Thyroid gland (tissue), 4 donors: ENCODE measurements around the gene MRPL21. TPM values are rescaled to one million over a fixed set of nuclear protein-coding genes. Genes with fewer than 3 reads are reported as not detected.
"Not testable (repeated sequence)": the region's sequence is repeated elsewhere in the genome, so short reads cannot be mapped to it uniquely, and the experiment has no call there.

Source experiments
- DNase-seq, 2 donors: peaks; one replicate each; pipeline ENCODE4 v3.0.0-alpha.2; 2019
- H3K27ac ChIP-seq, 3 donors: fragments of 200-600 bp; sonication (generic); 1 replicate in 2 of 3; 2 replicates in 1 of 3; pipeline ENCODE4 v1.5.1; 2016 to 2019; ENCODE audit warnings: mild to moderate bottlenecking in 1 of 3, moderate library complexity in 1 of 3
- H3K27me3 ChIP-seq: fragments of 200-600 bp; sonication (generic); one replicate; pipeline ENCODE4 v1.5.1; 2019
- H3K36me3 ChIP-seq, 2 donors: fragments of 200-600 bp; sonication (generic); one replicate each; pipeline ENCODE4 v1.5.1; 2016 to 2019
- H3K4me1 ChIP-seq, 2 donors: fragments of 200-600 bp; sonication (generic); one replicate each; pipeline ENCODE4 v1.5.1; 2017 to 2019
- H3K4me3 ChIP-seq, 3 donors: fragments of 200-600 bp; sonication (generic); replicated peaks in 1 of 3; 1 replicate in 2 of 3; 2 replicates in 1 of 3; pipeline ENCODE4 v1.5.1; 2016; ENCODE audit warnings: mild to moderate bottlenecking in 1 of 3
- H3K9me3 ChIP-seq: fragments of 200-600 bp; sonication (generic); one replicate; pipeline ENCODE4 v1.5.1; 2017
- POLR2A ChIP-seq, 2 donors: fragments of 450-650 bp; IDR thresholded peaks; one replicate each; pipeline ENCODE4 v1.6.1; 2017; ENCODE audit warnings: antibody characterized with exemption in 2 of 2, mild to moderate bottlenecking in 2 of 2, moderate library complexity in 1 of 2
- WGBS, 2 donors: methylation state at CpG; one replicate each; pipeline ENCODE4 v1.1.5; 2017; 5-methylcytosine and 5-hydroxymethylcytosine counted together
- intact Hi-C: fragments of 100-400 bp; cut with DNase I; formaldehyde crosslinking; loops from one replicate; pipeline ENCODE4 v1.15.1; 2023
- total RNA-seq, 4 donors: library from RNA; depleted of rRNA; stranded (reverse); fragments of >200 nt; gene quantifications; one replicate each; pipeline ENCODE4 v1.2.3, GENCODE V29; 2016
- TF ChIP-seq, protein P1 (sequence below), 6 experiments: fragments of 200-600 bp in 3 of 6; fragments of 450-650 bp in 3 of 6; sonication (generic) in 3 of 6; IDR thresholded peaks; one replicate each; pipeline ENCODE4 v1.5.1; 2016 to 2019; ENCODE audit warnings: antibody characterized with exemption in 6 of 6, mild to moderate bottlenecking in 2 of 6, inconsistent platforms in 1 of 6, moderate library complexity in 1 of 6

Gene MRPL21
- total RNA-seq, 4 donors from 2014 or later, result 24.0 to 86.6 (median 65.6) TPM

DNA sequence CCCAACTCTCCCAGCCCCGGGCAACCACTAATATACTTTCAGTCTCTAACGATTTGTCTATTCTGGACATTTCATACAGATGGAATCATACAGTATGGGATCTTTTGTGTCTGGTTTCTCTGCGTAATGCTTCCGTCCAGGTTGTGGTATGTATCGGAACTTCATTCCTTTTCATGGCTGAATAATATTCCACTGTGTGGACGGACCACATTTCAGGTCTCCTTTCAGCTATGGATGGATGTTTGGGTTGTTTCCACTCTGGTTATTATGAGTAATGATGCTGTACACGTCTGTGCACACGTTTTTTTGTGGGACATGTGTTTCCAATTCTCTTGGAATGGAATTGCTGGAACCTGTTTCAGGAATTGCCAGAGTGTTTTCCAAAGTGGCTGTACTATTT is 44.5 kb downstream of the MRPL21 start:
- intact Hi-C loops, result no loop called here
- H3K27me3 ChIP-seq, result no peaks in the 10 kb centered on the region
- WGBS, 2 donors, result 87% methylated on average over 8 of the region's 8 CpGs
- H3K36me3 ChIP-seq, result no peaks in the 10 kb centered on the region
- no peak overlapping the region for H3K27ac ChIP-seq
- H3K4me3 ChIP-seq, result no peak overlapping the region
- H3K9me3 ChIP-seq, result no peaks in the 10 kb centered on the region
- TF ChIP-seq POLR2A (IDR thresholded peaks at IDR 0.05), result no peak
- no peak for DNase-seq
- H3K4me1 ChIP-seq, result peaks cover 9 to 23% of the 10 kb centered on the region in 2 donors

DNA sequence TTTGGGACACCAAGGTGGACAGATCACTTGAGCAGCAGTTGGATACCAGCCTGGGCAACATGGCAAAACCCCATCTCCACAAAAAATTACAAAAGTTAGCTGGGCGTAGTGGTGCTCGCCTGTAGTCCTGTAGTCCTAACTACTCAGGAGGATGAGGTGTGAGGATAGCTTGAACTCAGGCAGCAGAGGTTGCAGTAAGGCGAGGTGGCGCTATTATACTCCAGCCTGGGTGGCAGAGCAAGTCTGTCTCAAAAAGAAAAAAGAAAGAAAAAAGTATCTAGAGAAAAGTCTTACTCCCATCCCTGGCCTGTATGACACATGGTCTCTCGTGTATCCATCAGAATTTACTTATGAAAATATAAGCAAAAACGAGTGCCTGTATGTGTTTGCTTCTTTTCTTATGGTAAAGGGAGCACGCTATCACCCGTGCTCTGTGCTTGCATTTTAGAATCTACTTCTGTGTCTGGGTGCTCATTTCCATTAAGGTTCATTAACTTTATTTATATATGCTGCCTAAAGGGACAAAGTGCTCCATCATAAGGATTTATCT is 46.5 kb downstream of the MRPL21 start:
- no peaks in the 10 kb centered on the region for H3K27me3 ChIP-seq
- no peak for TF ChIP-seq POLR2A (IDR thresholded peaks at IDR 0.05)
- TF ChIP-seq, protein P1, sequence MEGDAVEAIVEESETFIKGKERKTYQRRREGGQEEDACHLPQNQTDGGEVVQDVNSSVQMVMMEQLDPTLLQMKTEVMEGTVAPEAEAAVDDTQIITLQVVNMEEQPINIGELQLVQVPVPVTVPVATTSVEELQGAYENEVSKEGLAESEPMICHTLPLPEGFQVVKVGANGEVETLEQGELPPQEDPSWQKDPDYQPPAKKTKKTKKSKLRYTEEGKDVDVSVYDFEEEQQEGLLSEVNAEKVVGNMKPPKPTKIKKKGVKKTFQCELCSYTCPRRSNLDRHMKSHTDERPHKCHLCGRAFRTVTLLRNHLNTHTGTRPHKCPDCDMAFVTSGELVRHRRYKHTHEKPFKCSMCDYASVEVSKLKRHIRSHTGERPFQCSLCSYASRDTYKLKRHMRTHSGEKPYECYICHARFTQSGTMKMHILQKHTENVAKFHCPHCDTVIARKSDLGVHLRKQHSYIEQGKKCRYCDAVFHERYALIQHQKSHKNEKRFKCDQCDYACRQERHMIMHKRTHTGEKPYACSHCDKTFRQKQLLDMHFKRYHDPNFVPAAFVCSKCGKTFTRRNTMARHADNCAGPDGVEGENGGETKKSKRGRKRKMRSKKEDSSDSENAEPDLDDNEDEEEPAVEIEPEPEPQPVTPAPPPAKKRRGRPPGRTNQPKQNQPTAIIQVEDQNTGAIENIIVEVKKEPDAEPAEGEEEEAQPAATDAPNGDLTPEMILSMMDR (IDR thresholded peaks at IDR 0.05), result no peak
- H3K27ac ChIP-seq, result no peak overlapping the region
- H3K36me3 ChIP-seq, result no peaks in the 10 kb centered on the region
- H3K9me3 ChIP-seq, result no peaks in the 10 kb centered on the region
- DNase-seq, result no peak
- intact Hi-C loops, result no loop called here
- peaks cover 9 to 14% of the 10 kb centered on the region in 2 donors for H3K4me1 ChIP-seq
- WGBS, 2 donors, result 93% methylated on average over 8 of the region's 8 CpGs
- no peak overlapping the region for H3K4me3 ChIP-seq

DNA sequence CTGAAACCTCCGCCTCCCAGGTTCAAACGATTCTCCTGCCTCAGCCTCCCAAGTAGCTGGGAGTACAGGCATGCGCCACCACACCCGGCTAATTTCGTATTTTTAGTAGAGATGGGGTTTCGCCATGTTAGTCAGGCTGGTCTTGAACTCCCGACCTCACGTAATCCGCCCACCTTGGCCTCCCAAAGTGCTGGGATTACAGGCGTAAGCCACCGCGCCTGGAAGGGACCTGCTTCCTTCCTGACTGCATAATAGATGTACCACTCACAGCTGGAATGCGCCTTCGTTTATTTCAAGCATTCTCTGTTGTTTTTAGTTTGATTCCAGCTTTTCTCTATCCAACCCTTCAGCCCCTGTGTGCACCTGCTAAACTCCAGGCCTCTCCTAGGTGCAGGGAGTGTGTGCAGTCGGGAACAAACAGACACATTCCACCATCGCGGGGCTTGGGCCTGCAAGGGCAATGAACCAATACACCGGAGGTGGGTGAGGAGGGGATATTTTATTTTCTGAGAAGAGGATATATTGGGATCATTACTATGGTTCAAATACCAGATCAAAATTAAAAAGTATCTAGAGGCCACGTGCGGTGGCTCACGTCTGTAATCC is 47.1 kb downstream of the MRPL21 start:
- DNase-seq, intact Hi-C loops, H3K27ac ChIP-seq, H3K36me3 ChIP-seq, H3K9me3 ChIP-seq, H3K4me3 ChIP-seq, H3K27me3 ChIP-seq: not testable (repeated sequence)
- 81% methylated on average over 21 of the region's 21 CpGs for WGBS, 2 donors
- peaks cover 9 to 14% of the 10 kb centered on the region in 2 donors for H3K4me1 ChIP-seq

DNA sequence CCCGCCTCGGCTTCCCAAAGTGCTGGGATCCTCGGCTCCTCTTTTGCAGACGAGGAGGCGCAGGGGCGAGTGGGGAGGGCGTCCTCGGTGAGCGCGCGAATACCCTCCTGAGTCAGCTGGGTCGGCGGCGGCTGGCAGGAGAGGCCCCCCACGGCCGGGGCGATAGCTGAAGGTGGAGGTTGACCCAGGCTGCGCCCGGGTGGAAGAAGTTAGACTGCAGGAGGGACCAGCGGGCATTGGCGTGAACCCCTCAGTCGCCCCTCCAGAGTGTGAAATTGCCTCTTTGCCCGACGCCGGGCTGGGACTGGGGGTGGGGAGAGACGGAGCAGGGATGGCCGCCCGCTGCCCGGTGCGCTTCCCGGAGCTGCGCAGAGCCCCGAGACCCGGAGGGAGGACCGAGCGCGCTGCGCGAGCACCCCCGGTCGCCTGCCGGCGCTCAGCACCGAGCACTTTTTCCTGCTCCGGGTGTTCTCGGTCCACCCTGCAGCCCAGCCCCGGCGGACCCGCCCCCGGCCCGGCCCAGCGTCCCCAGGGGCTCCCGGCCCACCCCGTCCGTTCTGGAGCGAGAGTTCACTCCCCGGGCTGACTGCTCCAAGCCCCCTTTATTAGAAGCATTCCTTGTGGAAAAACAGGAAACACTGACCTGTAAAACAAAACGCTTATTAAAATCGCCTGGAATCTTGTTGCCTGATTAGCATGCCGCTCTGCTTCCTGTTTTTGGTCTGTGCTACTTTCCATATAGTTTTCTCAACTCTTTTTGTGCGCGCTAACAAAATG is 48.2 kb downstream of the MRPL21 start:
- Histone ChIP-seq H3K4me3 (peak overlapping the region in 1 of 3 donors; percentile 43), H3K27ac (peak overlapping the region in 1 of 3 donors; percentile 43), H3K9me3 (no peaks in the 10 kb centered on the region), H3K36me3 (no peaks in the 10 kb centered on the region), H3K27me3 (no peaks in the 10 kb centered on the region), H3K4me1 (peaks cover 9 to 14% of the 10 kb centered on the region in 2 donors)
- intact Hi-C loops, result no loop called here
- DNase-seq, result peak; percentile 36 to 41
- TF ChIP-seq POLR2A (IDR thresholded peaks at IDR 0.05), result no peak
- TF ChIP-seq, protein P1 (IDR thresholded peaks at IDR 0.05), result peak in 1 of 6 experiments; percentile 31
- 13 to 29% methylated on average over 11 to 30 of the region's 62 CpGs for WGBS, 2 donors

DNA sequence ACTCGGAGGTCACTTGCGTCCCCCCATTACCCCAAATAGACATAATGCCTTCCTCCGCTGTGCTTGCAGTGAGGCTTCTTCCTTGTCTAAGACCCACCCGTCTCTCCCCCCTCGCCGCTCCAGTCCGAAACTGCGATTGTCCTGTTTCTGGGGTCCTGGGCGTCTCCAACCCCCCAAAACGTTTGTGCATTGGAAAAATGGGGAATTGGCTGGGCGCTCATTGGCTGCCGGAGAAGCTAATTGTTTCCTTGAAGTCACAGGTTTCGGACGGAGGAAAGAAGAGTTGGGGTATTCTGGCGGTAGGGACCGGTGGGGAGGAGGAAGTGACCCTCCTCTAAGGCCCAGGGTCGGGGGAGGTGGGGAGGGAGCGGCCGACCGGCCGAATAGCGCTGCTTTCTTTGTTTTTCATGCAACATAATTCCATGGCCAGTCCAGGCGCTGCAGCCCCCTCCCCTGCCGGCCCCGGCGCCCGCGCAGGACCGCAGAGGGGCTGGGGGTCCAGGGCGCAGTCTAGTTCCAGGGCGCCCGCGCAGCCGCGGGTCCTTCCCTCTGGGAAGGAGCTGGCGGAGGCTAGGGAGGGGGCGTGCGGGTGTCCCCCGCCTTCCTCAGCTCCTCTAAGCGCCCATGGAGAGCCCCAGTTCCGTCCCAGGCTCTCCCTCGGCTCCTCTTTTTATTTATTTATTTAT is 49.2 kb downstream of the MRPL21 start:
- Histone ChIP-seq H3K4me3 (peak overlapping the region in 1 of 3 donors; percentile 43), H3K9me3 (no peaks in the 10 kb centered on the region), H3K4me1 (peaks cover 9 to 14% of the 10 kb centered on the region in 2 donors), H3K27me3 (no peaks in the 10 kb centered on the region), H3K36me3 (no peaks in the 10 kb centered on the region), H3K27ac (no peak overlapping the region)
- TF ChIP-seq, protein P1 (IDR thresholded peaks at IDR 0.05), result no peak
- no peak for TF ChIP-seq POLR2A (IDR thresholded peaks at IDR 0.05)
- WGBS, 2 donors, result 18 to 23% methylated on average over 37 to 42 of the region's 42 CpGs
- intact Hi-C loops, result no loop called here
- no peak for DNase-seq
